ENCODE measurements around the gene HDGF.

HDGF gene

GRCh38 chr1:156751451-156751756, at the start of gene HDGF:
Gene HDGF, minus strand, starts transcription at chr1:156751675. Its CDS starts 246 bp downstream, at chr1:156751429.
- DNase-seq (ENCODE audit: low read depth), result no peak

- peak; percentile 47 for DNase-seq (ENCODE audit: low read depth)
Observed at GRCh38 chr1:156797212-156797871, 45.9 kb upstream of the HDGF start.

GRCh38 chr1:156796340-156797097, 45.0 kb upstream of the HDGF start:
- no peak for DNase-seq (ENCODE audit: low read depth)

GRCh38 chr1:156795787-156796186, 44.3 kb upstream of the HDGF start:
- DNase-seq (ENCODE audit: low read depth), result no peak

- DNase-seq (ENCODE audit: low read depth), result no peak
Observed at GRCh38 chr1:156795374-156795733, 43.9 kb upstream of the HDGF start.

- DNase-seq (ENCODE audit: low read depth), result no peak
Observed at GRCh38 chr1:156794506-156795373, 43.3 kb upstream of the HDGF start.

GRCh38 chr1:156789621-156790318, 38.3 kb upstream of the HDGF start:
- no peak for DNase-seq (ENCODE audit: low read depth)

- no peak for DNase-seq (ENCODE audit: low read depth)
Observed at GRCh38 chr1:156788136-156788535, 36.7 kb upstream of the HDGF start.

- DNase-seq (ENCODE audit: low read depth), result no peak
Observed at GRCh38 chr1:156786640-156787039, 35.2 kb upstream of the HDGF start.

- DNase-seq (ENCODE audit: low read depth), result no peak
Observed at GRCh38 chr1:156785458-156785857, 34.0 kb upstream of the HDGF start.

GRCh38 chr1:156781585-156782186, 30.2 kb upstream of the HDGF start:
- no peak for DNase-seq (ENCODE audit: low read depth)

- no peak for DNase-seq (ENCODE audit: low read depth)
Observed at GRCh38 chr1:156777573-156777972, 26.1 kb upstream of the HDGF start.

- DNase-seq (ENCODE audit: low read depth), result no peak
Observed at GRCh38 chr1:156776942-156777341, 25.5 kb upstream of the HDGF start.

GRCh38 chr1:156775799-156776198, 24.3 kb upstream of the HDGF start:
- DNase-seq (ENCODE audit: low read depth), result no peak

GRCh38 chr1:156773607-156774006, 22.1 kb upstream of the HDGF start:
- DNase-seq (ENCODE audit: low read depth), result no peak

- no peak for DNase-seq (ENCODE audit: low read depth)
Observed at GRCh38 chr1:156772728-156773497, 21.4 kb upstream of the HDGF start.

- DNase-seq (ENCODE audit: low read depth), result no peak
Observed at GRCh38 chr1:156772222-156772621, 20.7 kb upstream of the HDGF start.

GRCh38 chr1:156768610-156769295, 17.3 kb upstream of the HDGF start:
- DNase-seq (ENCODE audit: low read depth), result no peak

GRCh38 chr1:156767879-156768604, 16.6 kb upstream of the HDGF start:
- DNase-seq (ENCODE audit: low read depth), result no peak
